HEK293 (cell line): ENCODE results near the gene MBTD1.

Source experiments
- BCL11A ChIP-seq: fragments of 450-650 bp; formaldehyde crosslinking; IDR thresholded peaks from 2 replicates; pipeline ENCODE4 v1.5.1; 2016; ENCODE audit warnings: low read depth, missing biosample characterization, missing genetic modification characterization
- GFI1B ChIP-seq: fragments of 450-650 bp; formaldehyde crosslinking; IDR thresholded peaks from 2 replicates; pipeline ENCODE4 v1.5.1; 2016; ENCODE audit warnings: missing biosample characterization, missing genetic modification characterization
- HOXA7 ChIP-seq: sonication (generic); formaldehyde crosslinking; IDR thresholded peaks from 2 replicates; pipeline ENCODE4 v1.8.1; 2022; ENCODE audit warnings: missing genetic modification reagents, borderline replicate concordance
- MEIS1 ChIP-seq: sonication (generic); formaldehyde crosslinking; IDR thresholded peaks from 2 replicates; pipeline ENCODE4 v1.8.1; 2022; ENCODE audit warnings: missing genetic modification reagents, mild to moderate bottlenecking, borderline replicate concordance
- PRDM4 ChIP-seq: fragments of 450-650 bp; formaldehyde crosslinking; IDR thresholded peaks from 2 replicates; pipeline ENCODE4 v1.5.1; 2017; ENCODE audit warnings: missing biosample characterization, missing genetic modification characterization
- SCRT2 ChIP-seq: fragments of 450-650 bp; formaldehyde crosslinking; IDR thresholded peaks from 2 replicates; pipeline ENCODE4 v1.5.1; 2016; ENCODE audit warnings: missing biosample characterization, missing genetic modification characterization
- SP2 ChIP-seq: fragments of 450-650 bp; formaldehyde crosslinking; IDR thresholded peaks from 2 replicates; pipeline ENCODE4 v1.5.1; 2016; ENCODE audit warnings: missing biosample characterization, missing genetic modification characterization
- TRIM28 ChIP-seq: IDR thresholded peaks from 2 replicates; pipeline ENCODE4 v1.6.1; 2011; ENCODE audit warnings: low read length, control low read depth, borderline replicate concordance
- WT1 ChIP-seq: fragments of 450-650 bp; formaldehyde crosslinking; IDR thresholded peaks from 2 replicates; pipeline ENCODE4 v1.5.1; 2016; ENCODE audit warnings: missing biosample characterization, missing genetic modification characterization
- ZBTB1 ChIP-seq: fragments of 450-650 bp; formaldehyde crosslinking; IDR thresholded peaks from 2 replicates; pipeline ENCODE4 v1.5.1; 2016; ENCODE audit warnings: missing biosample characterization, missing genetic modification characterization
- ZBTB17 ChIP-seq: fragments of 450-650 bp; formaldehyde crosslinking; IDR thresholded peaks from 2 replicates; pipeline ENCODE4 v1.5.1; 2016; ENCODE audit warnings: missing biosample characterization, missing genetic modification characterization
- ZBTB44 ChIP-seq: fragments of 450-650 bp; IDR thresholded peaks from 2 replicates; pipeline ENCODE4 v1.5.1; 2018; ENCODE audit warnings: missing biosample characterization, mild to moderate bottlenecking, missing genetic modification characterization
- ZBTB8A ChIP-seq: fragments of 450-650 bp; formaldehyde crosslinking; IDR thresholded peaks from 2 replicates; pipeline ENCODE4 v1.5.1; 2016; ENCODE audit warnings: missing biosample characterization, missing genetic modification characterization
- ZEB2 ChIP-seq: fragments of 450-650 bp; formaldehyde crosslinking; IDR thresholded peaks from 2 replicates; pipeline ENCODE4 v1.5.1; 2016; ENCODE audit warnings: missing biosample characterization, missing genetic modification characterization
- ZNF10 ChIP-seq: fragments of 450-650 bp; formaldehyde crosslinking; IDR thresholded peaks from 2 replicates; pipeline ENCODE4 v1.5.1; 2017; ENCODE audit warnings: missing biosample characterization, missing genetic modification characterization
- ZNF121 ChIP-seq: fragments of 450-650 bp; formaldehyde crosslinking; IDR thresholded peaks from 2 replicates; pipeline ENCODE4 v1.5.1; 2016; ENCODE audit warnings: missing biosample characterization, missing genetic modification characterization
- ZNF155 ChIP-seq: fragments of 450-650 bp; formaldehyde crosslinking; IDR thresholded peaks from 2 replicates; pipeline ENCODE4 v1.5.1; 2016; ENCODE audit warnings: missing biosample characterization, missing genetic modification characterization
- ZNF184 ChIP-seq: fragments of 450-650 bp; IDR thresholded peaks from 2 replicates; pipeline ENCODE4 v1.5.1; 2018; ENCODE audit warnings: missing biosample characterization, mild to moderate bottlenecking, missing genetic modification characterization
- ZNF248 ChIP-seq: fragments of 450-650 bp; formaldehyde crosslinking; IDR thresholded peaks from 2 replicates; pipeline ENCODE4 v1.5.1; 2017; ENCODE audit warnings: missing biosample characterization, missing genetic modification characterization
- ZNF26 ChIP-seq: fragments of 450-650 bp; formaldehyde crosslinking; IDR thresholded peaks from 2 replicates; pipeline ENCODE4 v1.5.1; 2016; ENCODE audit warnings: missing biosample characterization, missing genetic modification characterization
- ZNF350 ChIP-seq: fragments of 450-650 bp; formaldehyde crosslinking; IDR thresholded peaks from 2 replicates; pipeline ENCODE4 v1.5.0; 2017; ENCODE audit warnings: missing biosample characterization, mild to moderate bottlenecking, missing genetic modification characterization
- ZNF394 ChIP-seq: fragments of 450-650 bp; formaldehyde crosslinking; IDR thresholded peaks from 2 replicates; pipeline ENCODE4 v1.5.1; 2016; ENCODE audit warnings: missing biosample characterization, missing genetic modification characterization, mild to moderate bottlenecking, moderate library complexity, borderline replicate concordance
- ZNF416 ChIP-seq: fragments of 450-650 bp; formaldehyde crosslinking; IDR thresholded peaks from 2 replicates; pipeline ENCODE4 v1.5.1; 2016; ENCODE audit warnings: missing biosample characterization, missing genetic modification characterization
- ZNF426 ChIP-seq: fragments of 450-650 bp; formaldehyde crosslinking; IDR thresholded peaks from 2 replicates; pipeline ENCODE4 v1.5.1; 2017; ENCODE audit warnings: missing biosample characterization, missing genetic modification characterization, mild to moderate bottlenecking, inconsistent platforms, moderate library complexity
- ZNF473 ChIP-seq: fragments of 450-650 bp; formaldehyde crosslinking; IDR thresholded peaks from 2 replicates; pipeline ENCODE4 v1.5.1; 2017; ENCODE audit warnings: missing biosample characterization, missing genetic modification characterization
- ZNF521 ChIP-seq: fragments of 450-650 bp; formaldehyde crosslinking; IDR thresholded peaks from 2 replicates; pipeline ENCODE4 v1.5.1; 2017; ENCODE audit warnings: missing biosample characterization, mild to moderate bottlenecking, missing genetic modification characterization
- ZNF544 ChIP-seq: fragments of 450-650 bp; formaldehyde crosslinking; IDR thresholded peaks from 2 replicates; pipeline ENCODE4 v1.5.0; 2017; ENCODE audit warnings: missing biosample characterization, missing genetic modification characterization
- ZNF558 ChIP-seq: fragments of 450-650 bp; formaldehyde crosslinking; IDR thresholded peaks from 2 replicates; pipeline ENCODE4 v1.5.1; 2016; ENCODE audit warnings: missing biosample characterization, missing genetic modification characterization
- ZNF610 ChIP-seq: fragments of 450-650 bp; formaldehyde crosslinking; IDR thresholded peaks from 2 replicates; pipeline ENCODE4 v1.5.1; 2016; ENCODE audit warnings: missing biosample characterization, missing genetic modification characterization, borderline replicate concordance
- ZNF624 ChIP-seq: fragments of 450-650 bp; formaldehyde crosslinking; IDR thresholded peaks from 2 replicates; pipeline ENCODE4 v1.5.1; 2017; ENCODE audit warnings: missing biosample characterization, missing genetic modification characterization
- TF ChIP-seq, protein P1 (sequence below): fragments of 450-650 bp; formaldehyde crosslinking; IDR thresholded peaks from 2 replicates; pipeline ENCODE4 v1.5.1; 2016; ENCODE audit warnings: missing biosample characterization, missing genetic modification characterization

MBTD1 gene

GRCh38 chr17:51153210-51154072 lies 106.4 kb downstream of the MBTD1 start, which contains the start of gene NME1 (continued):
- TF ChIP-seq PRDM4 (peak; percentile 84), ZNF416 (tag by site-specific recombination) (no peak), ZNF350 (tag by site-specific recombination) (no peak), WT1 (peak; percentile 81), ZNF10 (tag by site-specific recombination) (no peak; the same call in 1 of the 2 replicates), ZNF155 (tag by site-specific recombination) (no peak), ZBTB17 (tag by site-specific recombination) (peak; percentile 97), ZNF248 (tag by site-specific recombination) (no peak; the same call in 1 of the 2 replicates), ZBTB8A (tag by site-specific recombination) (peak; percentile 88), ZNF558 (peak; percentile 91), ZNF426 (no peak), ZNF544 (tag by site-specific recombination) (no peak), ZNF610 (tag by site-specific recombination) (peak; percentile 93), SCRT2 (peak; percentile 76; the same call in 1 of the 2 replicates), ZNF624 (tag by site-specific recombination) (0 out of 2 replicates have a peak, but pooled peaks have one; percentile 54), ZNF121 (tag by site-specific recombination) (peak; percentile 62), TRIM28 (peak; percentile 92; the same call in 1 of the 2 replicates), BCL11A (tag by site-specific recombination) (peak; percentile 56), ZNF26 (tag by site-specific recombination) (no peak), ZNF473 (tag by site-specific recombination) (no peak), GFI1B (tag by site-specific recombination) (peak; percentile 27; the same call in 1 of the 2 replicates), ZNF394 (peak; percentile 95), ZBTB1 (tag by site-specific recombination) (peak; percentile 31; the same call in 1 of the 2 replicates), ZNF184 (tag by site-specific recombination) (peak; percentile 89), SP2 (tag by site-specific recombination) (peak; percentile 91), ZBTB44 (tag by site-specific recombination) (peak; percentile 76), MEIS1 (CRISPR knock-in tag) (no peak), HOXA7 (CRISPR knock-in tag) (no peak), ZNF521 (tag by site-specific recombination) (no peak), ZEB2 (tag by site-specific recombination) (peak; percentile 98)
- TF ChIP-seq, protein P1, sequence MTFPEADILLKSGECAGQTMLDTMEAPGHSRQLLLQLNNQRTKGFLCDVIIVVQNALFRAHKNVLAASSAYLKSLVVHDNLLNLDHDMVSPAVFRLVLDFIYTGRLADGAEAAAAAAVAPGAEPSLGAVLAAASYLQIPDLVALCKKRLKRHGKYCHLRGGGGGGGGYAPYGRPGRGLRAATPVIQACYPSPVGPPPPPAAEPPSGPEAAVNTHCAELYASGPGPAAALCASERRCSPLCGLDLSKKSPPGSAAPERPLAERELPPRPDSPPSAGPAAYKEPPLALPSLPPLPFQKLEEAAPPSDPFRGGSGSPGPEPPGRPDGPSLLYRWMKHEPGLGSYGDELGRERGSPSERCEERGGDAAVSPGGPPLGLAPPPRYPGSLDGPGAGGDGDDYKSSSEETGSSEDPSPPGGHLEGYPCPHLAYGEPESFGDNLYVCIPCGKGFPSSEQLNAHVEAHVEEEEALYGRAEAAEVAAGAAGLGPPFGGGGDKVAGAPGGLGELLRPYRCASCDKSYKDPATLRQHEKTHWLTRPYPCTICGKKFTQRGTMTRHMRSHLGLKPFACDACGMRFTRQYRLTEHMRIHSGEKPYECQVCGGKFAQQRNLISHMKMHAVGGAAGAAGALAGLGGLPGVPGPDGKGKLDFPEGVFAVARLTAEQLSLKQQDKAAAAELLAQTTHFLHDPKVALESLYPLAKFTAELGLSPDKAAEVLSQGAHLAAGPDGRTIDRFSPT (tag by site-specific recombination), result peak; percentile 50; the same call in 1 of the 2 replicates
